ENCODE results near the gene PAX5. TPM values are rescaled to one million over a fixed set of nuclear protein-coding genes. Genes with fewer than 3 reads are reported as not detected.

The PAX5 gene
- total RNA-seq, 1 experiment from 2014 or later = 0.39 TPM

DNA sequence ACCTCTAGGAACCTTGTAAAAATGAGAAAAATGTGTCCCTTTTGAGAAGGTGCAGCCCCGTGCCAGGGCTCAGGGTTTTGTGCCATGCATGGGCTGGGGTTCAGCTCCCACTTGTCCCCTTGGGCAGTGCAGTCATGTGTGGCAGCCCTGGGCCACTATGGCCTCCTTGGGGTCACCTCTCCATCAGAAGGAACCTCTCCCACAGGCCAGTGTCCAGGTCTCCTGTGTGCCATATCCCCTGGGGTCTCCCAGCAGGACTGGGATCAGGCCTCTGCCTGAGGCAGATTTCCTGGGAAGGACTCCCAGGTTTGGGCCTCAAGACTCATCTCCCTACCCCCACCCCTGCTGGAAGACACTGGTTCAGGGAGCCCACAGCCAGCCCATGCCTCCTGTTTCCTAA lies 189.1 kb downstream of the PAX5 start:
- no CpG with 5 or more reads among the region's 1 CpG for WGBS (ENCODE audit: extremely low coverage, insufficient read length, low lambda C conversion rate)
- H3K4me1 Mint-ChIP-seq = peaks cover 6% of the 10 kb centered on the region in 2 experiments; a peak in 3 of 4 replicates

More for the DNA sequence above, 189.1 kb downstream of the PAX5 start:
- Histone ChIP-seq H3K79me2 (ENCODE audit: insufficient read depth, low read length) (no peaks in the 10 kb centered on the region), H2BK12ac (ENCODE audit: insufficient read length, low read depth, low read length) (no peak overlapping the region), H3K4me1 (ENCODE audit: insufficient read depth, low read length) (peaks cover 6% of the 10 kb centered on the region; the same call in 1 of the 2 replicates), H2BK20ac (ENCODE audit: low read depth, low read length, poor library complexity, severe bottlenecking) (no peak overlapping the region), H4K20me1 (ENCODE audit: control insufficient read depth, insufficient read depth, insufficient read length) (no peaks in the 10 kb centered on the region), H3K23me2 (ENCODE audit: insufficient read length, low read depth, low read length, poor library complexity, severe bottlenecking) (no peaks in the 10 kb centered on the region), H3K27ac (ENCODE audit: insufficient read length, low read depth, low read length) (no peak overlapping the region), H3K23ac (ENCODE audit: insufficient read length, low read depth, low read length) (no peak overlapping the region), H3K56ac (ENCODE audit: insufficient read length, low read depth, low read length) (no peak overlapping the region), H2AFZ (ENCODE audit: low read length) (no peak overlapping the region), H4K5ac (ENCODE audit: insufficient read length, low read depth, low read length) (no peak overlapping the region), H3K9me3 (ENCODE audit: control insufficient read depth, low read depth, low read length) (no peaks in the 10 kb centered on the region), H2BK5ac (ENCODE audit: insufficient read length, low read length) (no peak overlapping the region), H3K27me3 (ENCODE audit: insufficient read depth, low read length) (no peaks in the 10 kb centered on the region), H2BK15ac (ENCODE audit: low read depth, low read length) (no peak overlapping the region), H2AK5ac (ENCODE audit: insufficient read length, low read length) (no peak overlapping the region), H2BK120ac (ENCODE audit: low read depth, low read length, poor library complexity, severe bottlenecking) (no peak overlapping the region), H3K9ac (ENCODE audit: extremely low read depth, insufficient read length, low read length) (no peak overlapping the region), H3K4ac (ENCODE audit: low read depth, low read length) (no peak overlapping the region), H3K18ac (ENCODE audit: insufficient read length, low read depth, low read length) (no peak overlapping the region), H4K91ac (ENCODE audit: insufficient read length, low read depth, low read length) (no peak overlapping the region), H3K4me2 (ENCODE audit: insufficient read depth, insufficient read length, low read length) (no peak overlapping the region), H3T11ph (ENCODE audit: low read length) (no peak overlapping the region), H3K14ac (ENCODE audit: insufficient read depth, low read length) (no peak overlapping the region), H4K8ac (replicated peaks; ENCODE audit: insufficient read length, low read depth, low read length) (no peak overlapping the region), H3K79me1 (ENCODE audit: insufficient read depth, low read depth, low read length, poor library complexity, severe bottlenecking) (no peaks in the 10 kb centered on the region)
- no peak overlapping the region; a peak in 1 of 7 replicates for H3K27ac Mint-ChIP-seq
- no peak overlapping the region for H3K4me3 Mint-ChIP-seq
- TF ChIP-seq, protein P1, sequence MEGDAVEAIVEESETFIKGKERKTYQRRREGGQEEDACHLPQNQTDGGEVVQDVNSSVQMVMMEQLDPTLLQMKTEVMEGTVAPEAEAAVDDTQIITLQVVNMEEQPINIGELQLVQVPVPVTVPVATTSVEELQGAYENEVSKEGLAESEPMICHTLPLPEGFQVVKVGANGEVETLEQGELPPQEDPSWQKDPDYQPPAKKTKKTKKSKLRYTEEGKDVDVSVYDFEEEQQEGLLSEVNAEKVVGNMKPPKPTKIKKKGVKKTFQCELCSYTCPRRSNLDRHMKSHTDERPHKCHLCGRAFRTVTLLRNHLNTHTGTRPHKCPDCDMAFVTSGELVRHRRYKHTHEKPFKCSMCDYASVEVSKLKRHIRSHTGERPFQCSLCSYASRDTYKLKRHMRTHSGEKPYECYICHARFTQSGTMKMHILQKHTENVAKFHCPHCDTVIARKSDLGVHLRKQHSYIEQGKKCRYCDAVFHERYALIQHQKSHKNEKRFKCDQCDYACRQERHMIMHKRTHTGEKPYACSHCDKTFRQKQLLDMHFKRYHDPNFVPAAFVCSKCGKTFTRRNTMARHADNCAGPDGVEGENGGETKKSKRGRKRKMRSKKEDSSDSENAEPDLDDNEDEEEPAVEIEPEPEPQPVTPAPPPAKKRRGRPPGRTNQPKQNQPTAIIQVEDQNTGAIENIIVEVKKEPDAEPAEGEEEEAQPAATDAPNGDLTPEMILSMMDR (conservative IDR thresholded peaks at IDR 0.05) = no peak
- H3K36me3 Mint-ChIP-seq (ENCODE audit: insufficient read depth in 1 of 3, low read depth in 3 of 3) = no peaks in the 10 kb centered on the region
- H3K9me3 Mint-ChIP-seq = no peaks in the 10 kb centered on the region
- no peak for DNase-seq
- H3K27me3 Mint-ChIP-seq (ENCODE audit: low read depth) = no peaks in the 10 kb centered on the region; the same call in 1 of the 2 replicates
